HUDEP-2 (cell line): ENCODE measurements around the gene SLC31A1.
"Not testable (repeated sequence)": the region's sequence is repeated elsewhere in the genome, so short reads cannot be mapped to it uniquely, and the experiment has no call there.

Source experiments
- DNase-seq, 76 experiments: peaks; one replicate each; lab custom pipeline; 2025; ENCODE audit not compliant: unreplicated experiment in 76 of 76; lab: John Stamatoyannopoulos, UW

Gene SLC31A1

DNA sequence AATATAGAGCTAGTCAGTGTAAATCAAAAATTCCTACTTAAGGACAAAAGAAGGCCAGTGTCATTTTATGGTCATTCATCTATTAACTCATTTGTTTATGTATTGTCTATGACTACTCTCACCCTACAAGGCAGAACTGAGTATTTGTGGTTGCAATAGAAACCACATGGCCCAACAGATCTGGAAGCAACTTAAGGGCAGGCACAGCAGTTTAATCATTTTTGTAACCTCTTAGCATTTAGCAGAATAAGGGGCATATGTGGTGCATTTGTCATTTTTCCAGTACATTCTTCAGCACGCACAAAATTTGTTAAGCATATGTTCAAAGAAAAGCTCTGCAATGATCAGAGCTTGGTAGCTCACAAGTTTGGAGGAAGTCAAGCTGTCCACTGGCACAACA lies 1.4 kb upstream of the SLC31A1 start:
- peak in 5 of 76 experiments; percentile 10 to 31 (median 27) for DNase-seq

- DNase-seq, result peak in 1 of 76 experiments; percentile 11
Observed at GRCh38 chr9:113220467-113221002, 809 bp upstream of the SLC31A1 start.

DNA sequence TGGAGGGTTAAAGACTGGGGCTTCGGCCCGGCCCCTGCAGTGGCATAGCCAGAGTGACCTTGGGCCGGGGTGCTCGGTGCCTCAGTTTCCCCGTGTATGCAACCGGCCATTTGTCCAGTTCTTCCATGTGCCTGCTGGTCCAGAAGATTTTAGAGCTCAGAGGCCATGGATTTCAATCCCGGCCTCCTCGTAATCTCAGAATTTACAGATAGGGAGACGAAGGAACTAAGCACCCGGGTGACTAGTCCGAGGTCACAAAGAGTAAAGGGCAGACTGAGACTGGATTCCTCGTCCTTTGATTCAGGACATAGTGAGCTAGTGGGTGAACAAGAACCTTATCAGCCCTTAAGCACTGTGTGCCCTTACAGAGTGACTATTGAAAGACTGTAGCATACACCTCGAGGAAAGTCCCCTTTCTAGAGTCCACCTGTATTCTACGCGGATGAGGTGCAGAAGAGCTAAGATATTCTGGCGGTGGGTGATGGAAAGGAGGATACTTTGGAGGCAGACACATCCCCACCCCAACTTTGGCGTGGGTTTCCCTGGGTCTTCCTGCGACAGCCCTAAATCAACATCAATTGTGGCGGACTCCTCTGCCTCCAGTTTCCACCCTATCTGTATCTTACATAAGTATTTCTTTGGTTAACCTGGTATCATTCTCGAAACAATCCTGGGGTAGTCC lies 597 bp downstream of the SLC31A1 start:
- DNase-seq, result peak in 6 of 76 experiments; percentile 8 to 36 (median 22)

- DNase-seq, result no peak
Observed at GRCh38 chr9:113222482-113222841, 1.1 kb downstream of the SLC31A1 start.

GRCh38 chr9:113223963-113224362 lies 2.6 kb downstream of the SLC31A1 start:
- no peak for DNase-seq

DNA sequence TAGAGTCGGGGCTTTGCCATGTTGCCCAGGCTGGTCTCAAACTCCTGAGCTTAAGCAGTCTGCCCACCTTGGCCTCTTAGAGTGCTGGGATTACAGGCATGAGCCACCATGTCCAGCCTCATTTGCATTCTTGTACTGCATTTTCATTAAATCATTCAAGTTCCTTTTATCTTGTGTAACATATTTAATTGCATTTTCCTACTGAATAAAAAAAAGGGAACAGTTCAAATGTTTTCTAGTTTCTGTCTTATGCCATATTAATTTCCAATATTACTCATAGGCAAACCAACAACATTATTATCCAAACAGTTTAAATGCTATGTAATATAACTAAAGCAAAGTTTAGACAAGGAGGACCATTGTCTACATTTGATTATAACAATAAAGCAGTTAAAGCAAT lies 6.1 kb downstream of the SLC31A1 start:
- DNase-seq, result no peak

GRCh38 chr9:113228130-113228665 lies 6.9 kb downstream of the SLC31A1 start:
- no peak for DNase-seq

- peak in 21 of 76 experiments; percentile 5 to 61 (median 27) for DNase-seq
Observed at GRCh38 chr9:113231701-113232100, 10.4 kb downstream of the SLC31A1 start.

GRCh38 chr9:113235701-113236255 lies 14.4 kb downstream of the SLC31A1 start:
- peak in 1 of 76 experiments; percentile 15 for DNase-seq

DNA sequence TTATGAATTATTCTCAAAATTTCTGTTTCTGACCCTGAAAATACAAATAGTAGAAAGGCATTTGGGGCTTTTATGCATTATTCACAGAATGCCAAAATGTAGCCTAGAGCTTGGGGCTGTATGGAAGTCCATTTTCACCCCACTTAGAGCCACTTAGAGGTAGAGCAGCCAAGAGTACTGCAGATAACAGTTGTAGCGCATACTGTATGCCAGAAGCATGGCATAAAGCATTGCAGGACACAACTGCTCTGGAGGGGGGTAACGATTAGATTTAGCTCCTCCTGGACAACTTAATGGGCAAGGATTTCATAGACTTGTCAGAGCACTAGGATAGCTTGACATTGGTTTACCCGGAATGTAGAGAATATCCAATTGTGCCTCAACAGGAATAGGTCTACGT lies 15.7 kb downstream of the SLC31A1 start:
- no peak for DNase-seq

GRCh38 chr9:113238202-113238858 lies 17.0 kb downstream of the SLC31A1 start:
- DNase-seq, result no peak

DNA sequence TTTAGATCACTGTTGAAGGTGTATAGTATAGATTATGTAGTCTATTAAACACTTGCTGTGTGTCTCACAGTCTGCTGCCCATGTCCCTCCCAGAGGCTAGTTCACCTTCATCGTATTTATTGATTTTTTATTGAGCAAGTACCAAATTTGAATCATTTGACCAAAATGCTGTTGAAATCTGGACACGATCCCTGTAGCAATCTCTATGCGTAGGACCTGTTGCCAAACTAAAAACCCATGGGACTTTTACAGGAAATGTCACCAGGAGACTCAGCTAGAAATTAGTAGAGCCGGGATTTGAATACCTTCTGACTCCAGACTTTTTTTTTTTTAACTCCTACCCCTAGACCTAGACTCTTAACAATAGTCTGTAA lies 17.5 kb downstream of the SLC31A1 start:
- no peak for DNase-seq

GRCh38 chr9:113241161-113241560 lies 19.8 kb downstream of the SLC31A1 start:
- no peak for DNase-seq

GRCh38 chr9:113244556-113244955 lies 23.2 kb downstream of the SLC31A1 start:
- no peak for DNase-seq

- DNase-seq, result no peak
Observed at GRCh38 chr9:113245894-113246293, 24.6 kb downstream of the SLC31A1 start.

- DNase-seq, result no peak
Observed at GRCh38 chr9:113246928-113247327, 25.6 kb downstream of the SLC31A1 start.

GRCh38 chr9:113247640-113248039 lies 26.3 kb downstream of the SLC31A1 start:
- DNase-seq, result no peak

DNA sequence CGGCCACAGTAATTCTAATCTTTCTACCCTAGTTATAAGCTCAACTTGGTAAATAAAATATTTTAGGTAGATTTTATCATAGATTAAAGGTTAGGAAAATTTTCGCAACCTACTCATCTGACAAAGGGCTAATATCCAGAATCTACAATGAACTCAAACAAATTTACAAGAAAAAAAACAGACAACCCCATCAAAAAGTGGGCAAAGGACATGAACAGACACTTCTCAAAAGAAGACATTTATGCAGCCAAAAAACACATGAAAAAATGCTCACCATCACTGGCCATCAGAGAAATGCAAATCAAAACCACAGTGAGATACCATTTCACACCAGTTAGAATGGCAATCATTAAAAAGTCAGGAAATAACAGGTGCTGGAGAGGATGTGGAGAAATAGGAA lies 28.3 kb downstream of the SLC31A1 start:
- not testable (repeated sequence) for DNase-seq

GRCh38 chr9:113250807-113251206 lies 29.5 kb downstream of the SLC31A1 start:
- DNase-seq, result no peak

- no peak for DNase-seq
Observed at GRCh38 chr9:113254991-113255390, 33.6 kb downstream of the SLC31A1 start.

GRCh38 chr9:113255438-113255837 lies 34.1 kb downstream of the SLC31A1 start:
- DNase-seq, result no peak

DNA sequence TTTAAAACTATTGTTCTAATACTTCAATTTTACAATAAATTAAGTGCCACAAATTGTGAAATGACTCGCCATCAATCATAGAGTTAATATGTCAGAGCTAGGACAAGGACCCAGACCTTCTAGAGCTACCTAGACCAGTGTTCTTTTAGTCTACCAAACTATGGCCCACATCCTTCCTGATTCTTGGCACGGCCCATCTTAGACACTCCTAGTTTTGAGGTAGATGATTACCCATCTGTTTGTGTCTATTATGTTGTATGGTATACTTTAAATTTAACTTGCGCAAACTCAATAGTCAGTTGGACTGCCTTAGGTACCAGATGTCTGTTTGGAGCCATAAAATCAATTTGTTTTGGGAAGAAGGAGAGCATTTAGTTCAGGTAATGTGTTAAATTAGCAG lies 36.5 kb downstream of the SLC31A1 start:
- DNase-seq, result no peak
